ENCODE results near the gene PAX5.

Gene PAX5

DNA sequence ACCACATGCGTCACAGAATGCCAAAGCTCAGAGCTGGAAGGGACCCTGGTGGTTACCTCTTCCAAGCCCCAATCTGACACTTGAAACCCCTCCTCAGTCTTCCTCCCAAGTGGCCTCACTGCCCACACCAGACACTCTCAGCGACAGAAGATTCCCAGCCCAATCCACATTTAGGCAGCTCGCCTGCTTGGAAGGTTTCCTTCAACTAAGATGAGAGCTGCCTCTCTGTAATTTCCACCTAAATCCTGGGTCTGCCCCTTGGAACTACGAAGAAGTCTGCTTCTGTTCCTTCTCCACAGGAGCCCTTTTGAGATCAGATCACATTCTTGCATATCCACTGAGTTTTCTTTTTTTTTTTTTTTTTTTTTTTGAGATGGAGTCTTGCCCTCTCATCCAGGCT, 83.7 kb downstream of the PAX5 start:
- FAIRE-seq = no peak

DNA sequence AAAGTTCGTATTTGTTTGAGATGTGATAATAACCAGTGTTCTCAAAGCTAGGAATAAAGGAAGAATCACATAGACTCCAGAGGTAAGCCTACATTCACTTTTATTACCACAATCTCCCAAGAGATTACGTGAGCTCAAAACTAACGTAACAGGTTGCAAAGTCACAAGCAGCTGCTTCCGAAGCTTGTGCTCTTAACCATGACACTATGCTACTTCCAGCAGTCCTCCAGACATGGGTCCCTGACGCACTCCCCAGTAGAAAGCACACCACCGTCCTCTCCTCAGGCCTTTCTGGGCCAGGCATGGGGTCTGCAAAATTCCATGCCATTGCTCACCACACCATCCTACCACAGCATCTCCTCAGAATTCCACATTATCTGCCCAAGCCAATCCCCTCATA, 84.6 kb downstream of the PAX5 start:
- FAIRE-seq = no peak

DNA sequence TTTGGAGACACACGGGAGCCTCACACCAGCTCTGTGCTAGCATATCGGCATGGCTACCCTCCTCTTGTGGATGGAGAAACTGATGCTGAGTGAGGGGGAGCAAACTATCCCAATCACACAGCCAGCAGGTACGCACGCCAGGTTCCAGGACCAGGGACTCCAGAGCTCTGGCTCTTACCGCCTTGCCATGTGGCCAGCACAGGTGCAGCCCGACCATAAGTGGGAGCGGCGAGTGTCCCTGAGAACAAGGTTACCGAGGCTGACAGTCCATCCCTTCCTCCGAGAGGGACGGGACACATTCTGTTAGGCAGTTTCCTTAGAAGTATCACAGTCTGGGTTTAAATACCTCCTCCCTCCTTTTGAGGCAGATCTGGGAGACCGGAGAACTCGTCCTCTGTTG, 86.0 kb downstream of the PAX5 start:
- no peak for FAIRE-seq

DNA sequence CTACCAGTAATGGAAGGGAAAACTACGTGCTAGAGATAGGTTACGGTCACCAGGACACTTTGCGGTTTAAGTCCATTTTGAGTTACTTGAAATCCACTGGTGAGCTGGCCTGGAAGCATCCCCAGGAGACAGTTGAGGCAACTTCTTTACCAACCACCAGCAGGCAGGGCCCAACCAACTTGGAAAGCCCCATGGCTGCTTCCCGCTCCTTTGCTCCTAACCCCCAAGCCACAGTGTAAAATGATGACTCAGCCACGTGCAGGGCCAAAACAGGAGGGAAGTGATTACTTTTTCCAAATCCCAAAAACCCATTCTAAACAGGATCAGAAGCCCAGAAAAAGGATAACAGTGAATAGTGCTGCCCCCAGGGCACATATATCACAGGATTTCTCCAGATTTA, 87.4 kb downstream of the PAX5 start:
- FAIRE-seq = no peak

DNA sequence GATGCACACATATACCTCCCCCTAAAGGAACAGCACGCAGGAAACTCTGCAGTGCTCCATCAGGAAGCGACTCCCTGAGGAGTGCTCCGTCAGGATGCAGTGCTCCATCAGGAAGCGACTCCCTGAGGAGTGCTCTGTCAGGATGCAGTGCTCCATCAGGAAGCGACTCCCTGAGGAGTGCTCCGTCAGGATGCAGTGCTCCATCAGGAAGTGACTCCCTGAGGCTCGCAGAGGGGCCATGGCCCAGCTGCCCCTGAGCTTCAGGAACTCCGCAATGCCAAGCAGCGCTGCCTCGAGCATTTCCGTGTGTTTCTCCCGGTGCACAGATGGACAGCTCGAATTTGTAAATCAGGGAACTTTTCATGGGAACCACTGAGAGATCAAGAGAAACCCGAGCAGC, 88.1 kb downstream of the PAX5 start:
- FAIRE-seq = no peak

DNA sequence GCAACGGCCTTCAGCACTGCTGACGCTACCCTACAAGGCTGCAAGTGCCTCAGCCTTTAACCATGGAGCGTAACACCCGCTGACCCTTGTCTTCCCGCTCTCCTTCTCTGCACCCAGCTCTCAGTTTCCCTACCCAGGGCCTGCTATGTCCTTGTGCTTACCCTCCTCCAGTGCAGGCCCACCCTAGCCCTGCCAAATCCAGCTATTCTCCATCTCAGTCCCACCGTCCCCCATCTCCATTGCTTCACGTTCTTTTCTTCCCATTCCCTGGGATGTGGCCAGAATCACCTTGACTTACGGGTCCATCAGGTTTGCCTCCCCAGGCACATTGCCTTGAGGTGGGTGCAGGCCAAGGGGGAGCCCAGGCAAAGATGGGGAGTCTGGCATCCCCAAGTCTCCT, 91.2 kb downstream of the PAX5 start:
- no peak for FAIRE-seq

DNA sequence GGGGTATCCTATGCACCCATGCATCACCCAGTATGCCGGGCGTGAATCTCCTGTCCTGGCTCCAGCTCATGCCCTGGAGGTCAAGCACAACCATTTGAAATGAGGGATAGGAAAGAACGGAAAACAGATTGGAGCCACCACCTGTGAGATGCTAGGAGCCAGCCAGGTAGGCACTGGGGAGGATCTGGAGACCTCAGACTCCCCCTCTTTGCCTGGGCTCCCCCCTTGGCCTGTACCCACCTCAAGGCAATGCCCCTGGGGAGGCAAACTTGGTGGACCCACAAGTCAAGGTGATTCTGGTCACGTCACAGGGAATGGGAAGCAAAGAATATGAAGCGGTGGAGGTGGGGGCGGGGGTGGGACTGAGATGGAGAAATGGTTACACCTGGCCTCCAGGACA, 92.6 kb downstream of the PAX5 start:
- no peak for FAIRE-seq

DNA sequence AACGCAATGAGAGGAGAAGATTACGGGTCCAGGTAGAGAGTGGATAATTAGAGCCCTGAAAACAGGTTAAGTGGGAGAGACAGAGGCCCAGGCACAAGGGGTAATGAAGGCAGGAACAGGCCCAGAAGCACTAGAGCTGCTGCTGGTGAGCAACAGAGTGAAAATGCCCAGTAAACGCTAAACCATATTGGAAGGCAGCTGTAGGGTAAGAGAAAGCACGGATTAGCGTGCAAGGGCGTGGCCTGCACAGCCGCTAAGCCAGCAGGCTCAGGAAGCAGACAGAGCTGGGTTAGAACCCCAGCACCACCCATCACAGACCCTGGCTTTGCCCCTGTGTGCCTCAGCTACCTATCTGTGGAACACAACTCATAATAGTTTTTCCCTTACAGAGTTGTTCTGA, 93.2 kb downstream of the PAX5 start:
- FAIRE-seq = no peak

DNA sequence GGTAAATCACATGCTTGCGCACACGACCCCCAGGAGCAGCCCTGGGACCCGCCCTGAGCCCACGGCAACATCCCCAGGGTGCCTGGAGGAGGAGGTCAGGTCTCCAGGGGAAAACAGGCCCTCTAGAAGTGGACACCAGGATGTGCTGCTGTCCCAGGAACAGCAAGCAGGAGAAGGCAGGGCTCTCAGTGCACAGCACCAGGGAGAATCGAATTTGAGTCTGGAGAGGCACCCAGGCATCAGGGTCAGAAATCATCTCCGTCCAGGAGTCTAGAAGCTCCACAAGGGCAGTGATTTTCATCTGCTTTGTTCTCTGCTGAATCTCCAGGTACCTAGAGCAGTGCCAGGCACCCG, 93.6 kb downstream of the PAX5 start:
- FAIRE-seq = no peak

DNA sequence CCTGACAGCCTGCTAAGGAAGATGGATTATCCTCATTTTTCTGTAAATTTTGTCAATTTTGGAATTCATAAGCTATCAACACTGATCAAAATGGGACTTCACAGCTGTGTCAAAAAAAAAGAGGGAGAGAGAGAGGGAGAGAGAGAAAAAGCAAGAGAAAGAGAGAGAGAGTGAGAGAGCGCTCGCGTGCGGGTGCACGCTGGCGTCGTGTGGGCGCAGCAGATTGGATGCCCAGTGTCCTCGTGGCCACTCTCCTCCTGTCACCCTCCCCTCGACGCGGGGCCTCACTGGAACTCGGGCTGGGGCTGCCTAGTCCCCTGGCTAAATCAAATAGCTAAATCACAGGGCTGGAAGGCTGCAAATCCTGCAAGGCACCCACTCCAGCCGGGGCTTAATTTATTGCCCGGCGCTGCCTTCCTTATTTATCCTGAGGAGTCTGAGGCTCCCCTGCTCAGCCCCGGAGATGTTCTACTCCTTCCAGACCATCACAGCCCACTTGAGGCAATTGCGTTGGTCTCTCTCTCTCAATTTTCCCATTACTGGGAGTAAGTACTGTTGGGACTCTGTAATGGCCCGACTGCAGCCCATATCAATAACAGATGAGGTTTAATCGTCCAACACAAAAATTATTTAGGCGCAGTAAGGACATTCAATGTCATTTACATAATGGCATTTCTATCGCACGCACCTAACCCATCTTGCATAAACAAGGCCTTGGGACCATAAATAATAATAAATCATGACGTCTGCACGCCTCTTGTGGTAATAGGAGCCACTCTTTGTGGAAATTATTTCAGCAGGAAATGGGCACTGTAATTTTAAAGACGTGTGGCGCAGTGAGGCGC, 94.2 kb downstream of the PAX5 start:
- no peak for FAIRE-seq

DNA sequence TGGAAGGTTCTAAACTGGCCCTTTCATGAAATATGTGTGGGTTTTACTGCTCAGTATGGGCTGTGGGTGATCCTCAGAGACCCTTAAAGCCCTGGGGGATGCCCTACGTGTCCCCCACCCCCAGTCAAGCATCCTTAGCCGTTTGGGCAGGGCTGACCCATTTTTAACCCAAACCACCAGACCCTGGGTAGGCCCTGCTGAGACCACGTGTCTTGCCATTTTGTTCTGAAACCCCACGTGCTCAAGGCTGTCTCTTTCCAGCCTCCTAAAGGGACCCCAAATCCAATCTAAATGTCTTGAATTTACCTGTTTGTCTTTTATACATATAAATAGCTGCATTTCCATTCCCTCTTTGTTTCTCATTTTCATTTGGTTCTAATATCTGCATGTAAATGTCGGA, 94.9 kb downstream of the PAX5 start:
- FAIRE-seq = no peak

DNA sequence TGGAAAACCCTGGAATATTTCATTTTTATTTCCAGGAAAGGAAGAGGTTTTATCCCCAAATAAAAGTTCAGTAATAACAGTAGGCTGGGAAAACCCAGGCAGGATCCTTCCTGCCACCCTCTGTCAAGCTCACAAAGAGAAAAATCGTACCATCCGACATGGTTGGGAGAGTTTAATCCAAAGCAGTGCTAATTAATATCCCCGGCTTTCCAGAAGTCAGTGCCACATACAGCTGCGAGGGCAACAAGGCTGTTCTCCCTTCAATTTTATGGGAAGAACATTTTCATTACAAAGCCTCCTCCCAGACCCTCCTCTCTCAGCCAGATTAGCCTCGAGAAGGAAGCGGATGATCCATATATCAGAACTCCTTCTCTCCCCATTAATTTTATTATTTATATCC, 95.5 kb downstream of the PAX5 start:
- no peak for FAIRE-seq

DNA sequence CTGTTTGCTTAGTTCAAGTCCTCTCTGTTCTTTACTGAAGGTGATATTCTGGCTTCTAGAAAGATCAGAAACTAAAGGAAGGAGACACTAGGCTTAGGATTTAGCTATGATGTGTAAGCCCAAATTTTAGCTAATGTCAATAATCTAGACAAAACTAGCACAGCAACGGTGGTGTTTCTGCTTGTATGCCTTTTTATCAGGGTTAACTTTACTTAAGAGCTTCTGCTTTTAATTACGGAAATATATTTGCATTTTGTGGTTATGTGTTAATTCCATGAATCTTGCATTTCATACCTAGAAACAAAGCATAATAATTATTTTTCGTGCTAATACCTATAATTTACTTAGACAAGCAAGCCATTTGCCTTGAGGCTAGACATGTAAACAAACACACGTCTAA, 96.1 kb downstream of the PAX5 start:
- FAIRE-seq = no peak

DNA sequence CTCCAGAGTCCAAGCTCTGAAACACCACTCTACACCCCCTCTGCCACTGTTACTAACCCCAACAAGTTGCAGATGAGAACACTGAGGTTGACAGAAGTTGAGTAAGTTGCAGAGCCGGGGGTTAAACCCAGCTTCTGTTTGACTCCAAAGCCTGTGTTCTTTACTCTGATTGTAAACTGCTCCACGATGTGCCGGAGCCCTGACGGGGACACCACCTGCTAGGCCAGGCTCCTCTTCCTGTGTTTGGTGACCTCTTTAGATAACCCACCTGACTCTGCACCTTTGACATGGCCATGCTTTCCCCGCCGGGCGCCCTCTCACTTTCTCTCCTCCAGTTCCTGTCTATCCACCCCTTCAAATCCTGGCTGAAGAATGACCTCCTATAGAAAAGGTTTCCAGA, 96.7 kb downstream of the PAX5 start:
- FAIRE-seq = no peak

DNA sequence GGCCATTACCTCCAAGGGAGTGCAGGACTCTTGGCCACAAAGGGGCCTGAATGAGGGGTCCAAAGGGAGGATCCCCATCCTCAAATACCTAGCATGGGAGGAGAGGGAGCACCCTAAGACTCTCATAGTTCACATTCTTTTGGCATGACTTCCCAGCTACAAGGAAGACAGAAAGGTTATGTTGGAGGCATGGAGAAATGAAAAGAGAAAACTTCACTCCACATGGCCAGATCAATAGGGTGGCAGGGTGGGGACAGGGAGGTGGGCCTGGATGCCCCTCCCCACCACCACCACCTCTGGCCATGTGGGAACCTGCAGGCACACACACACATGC, 97.6 kb downstream of the PAX5 start:
- no peak for FAIRE-seq

DNA sequence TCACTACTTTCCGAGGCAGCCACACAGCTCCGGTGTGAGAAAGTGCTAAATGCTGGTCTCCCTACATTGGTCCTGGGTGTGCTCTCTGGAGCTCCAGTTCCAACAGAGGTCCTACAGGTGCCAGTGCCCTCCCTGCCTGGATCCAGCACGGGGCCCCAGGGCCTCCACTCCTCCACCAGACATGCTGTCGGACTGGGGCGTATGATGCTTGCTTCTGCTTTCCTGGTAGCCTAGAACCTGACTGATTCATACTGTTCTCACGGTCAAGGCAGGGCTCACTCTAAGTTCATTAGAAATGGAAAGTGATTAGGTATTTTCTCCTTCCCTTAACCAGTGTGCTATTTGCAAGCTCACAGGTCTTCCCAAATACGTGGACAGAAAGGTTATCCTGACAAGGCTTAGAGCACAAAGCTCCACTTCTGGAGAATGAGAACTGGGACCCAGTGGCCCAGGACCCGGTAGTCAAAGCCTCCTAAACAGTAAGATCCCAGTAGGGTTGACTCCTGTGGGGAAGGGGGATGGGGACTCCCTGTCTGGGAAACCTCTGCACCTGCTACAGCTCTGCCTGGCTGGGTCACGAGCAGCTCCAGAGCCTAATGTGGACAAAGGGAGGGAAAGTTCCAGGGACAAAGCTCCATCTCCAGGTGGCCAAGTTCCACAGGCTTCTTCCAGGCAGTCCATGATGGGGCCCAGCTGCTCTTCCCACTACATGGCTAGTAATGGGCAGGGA, 98.1 kb downstream of the PAX5 start:
- FAIRE-seq = no peak

DNA sequence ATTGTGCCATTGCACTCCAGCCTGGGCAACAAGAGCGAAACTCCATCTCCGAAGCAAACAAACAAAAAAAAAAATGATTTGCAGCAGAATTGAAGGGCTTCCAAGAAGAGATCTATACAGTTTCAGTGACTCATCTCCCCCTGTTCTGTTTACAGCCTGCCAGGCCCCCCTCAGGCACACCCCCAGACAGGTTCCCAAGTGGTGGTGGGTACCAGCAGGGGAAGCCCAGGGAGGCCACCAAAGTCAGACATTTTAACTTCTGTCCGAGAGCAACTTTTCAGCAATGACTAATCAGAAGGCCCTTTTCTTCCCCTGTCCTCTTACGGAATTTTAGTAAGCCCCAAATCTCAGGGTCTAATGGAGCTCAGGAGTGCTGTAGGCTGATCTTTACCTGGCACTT, 98.7 kb downstream of the PAX5 start:
- no peak for FAIRE-seq

DNA sequence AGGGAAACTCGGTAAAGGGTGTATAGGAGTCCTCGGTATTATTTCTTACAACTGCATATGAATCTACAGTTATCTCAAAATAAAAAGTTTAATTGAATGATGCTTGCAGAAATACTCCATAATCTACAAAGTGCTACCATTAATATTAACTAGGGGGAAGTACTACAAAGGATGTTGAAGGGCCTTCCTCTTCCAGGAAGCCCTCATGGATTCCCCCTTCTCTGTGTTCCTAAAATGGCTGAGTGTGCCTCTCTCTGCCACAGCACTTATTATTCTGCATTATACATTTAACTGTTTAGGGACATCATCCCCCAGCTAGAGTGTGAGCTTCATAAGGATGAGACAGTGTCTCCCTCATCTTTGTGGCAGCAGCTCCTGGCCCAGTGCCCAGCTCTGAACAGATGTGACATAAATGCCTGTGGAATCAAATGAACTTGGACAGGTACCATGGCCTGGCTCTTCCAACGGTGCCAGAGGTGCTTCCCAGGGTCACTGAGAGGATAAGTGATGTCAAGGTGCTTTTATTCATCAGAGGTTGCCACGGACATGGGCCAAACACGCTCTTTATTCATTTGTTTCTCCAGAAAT, 99.5 kb downstream of the PAX5 start:
- no peak for FAIRE-seq

DNA sequence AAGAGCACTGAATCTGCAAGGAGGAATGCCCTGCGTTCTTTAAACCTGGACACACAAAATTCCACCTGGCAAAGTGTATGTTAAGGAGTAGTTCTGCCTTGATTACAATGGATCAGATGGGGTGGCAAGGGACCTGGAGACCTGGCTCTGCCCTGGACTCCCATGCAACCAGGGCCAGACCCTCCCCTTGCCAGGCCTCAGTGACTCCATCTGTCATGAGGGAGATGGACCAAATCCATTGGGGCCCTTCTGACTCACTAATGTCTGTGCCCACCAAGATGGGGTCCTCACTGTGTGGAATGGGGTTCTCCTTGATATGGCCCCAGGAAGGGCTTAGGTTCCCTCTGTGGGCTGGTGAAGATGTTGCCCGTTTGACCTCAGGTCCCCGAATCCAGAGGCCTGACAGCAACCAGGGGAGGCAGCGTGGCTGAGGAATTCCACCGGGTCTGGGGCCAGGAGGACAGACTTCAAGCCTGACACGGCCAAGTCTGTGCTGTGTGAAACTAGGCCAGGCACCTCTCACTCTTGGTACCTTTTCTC, 100.3 kb downstream of the PAX5 start:
- no peak for FAIRE-seq

DNA sequence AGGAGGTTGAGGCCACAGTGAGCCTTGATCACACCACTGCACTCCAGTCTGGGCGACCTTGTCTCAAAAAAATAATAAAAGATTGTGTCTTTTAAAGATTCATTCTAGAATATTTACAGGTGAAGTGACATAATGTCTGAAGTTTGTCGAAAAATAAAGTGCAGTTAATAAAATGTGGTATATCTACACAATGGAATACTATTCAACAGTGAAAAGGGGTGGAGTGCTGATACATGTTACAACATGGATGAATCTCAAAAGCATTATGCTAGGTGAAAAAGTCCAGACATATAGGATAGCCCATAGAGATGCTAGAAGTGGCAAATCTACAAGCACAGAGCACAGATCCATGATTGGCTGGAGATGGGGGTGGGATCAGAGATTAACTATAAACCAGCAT, 101.9 kb downstream of the PAX5 start:
- FAIRE-seq = no peak

DNA sequence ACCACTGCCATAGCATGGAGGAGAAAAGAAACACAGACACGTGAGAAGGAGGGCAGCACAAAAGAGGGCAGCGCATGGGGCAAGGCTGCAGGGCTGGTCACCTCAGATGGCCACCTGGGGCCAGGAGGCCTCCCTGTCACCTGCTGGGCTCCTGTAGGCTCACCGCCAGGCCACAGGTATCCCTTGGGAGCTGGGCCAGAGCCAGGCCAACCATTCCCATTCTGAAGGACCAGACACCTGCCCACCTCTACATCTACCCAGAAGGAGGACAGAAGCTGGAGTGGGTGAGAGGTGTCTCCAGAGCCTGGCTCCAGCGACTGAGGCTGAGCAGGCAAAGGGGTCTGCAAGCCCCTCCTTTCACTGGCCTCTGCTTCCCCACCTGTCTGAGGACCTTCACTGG, 103.1 kb downstream of the PAX5 start:
- FAIRE-seq = no peak

DNA sequence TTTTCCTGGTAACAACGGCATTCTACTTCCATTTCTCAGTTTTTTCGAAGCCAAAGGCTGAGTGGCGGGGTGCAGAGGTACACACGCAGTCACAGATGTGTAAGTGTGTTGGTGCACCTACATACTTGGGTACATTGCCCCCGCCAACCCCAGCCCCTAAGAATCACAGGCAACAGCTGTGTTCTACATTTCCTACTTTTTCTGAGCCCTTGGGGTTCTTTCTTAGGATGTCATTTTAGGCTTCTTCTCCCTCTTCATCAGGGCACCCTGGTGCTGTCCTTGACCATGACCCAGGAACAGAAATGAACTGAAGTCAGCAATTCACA, 104.8 kb downstream of the PAX5 start:
- FAIRE-seq = no peak

DNA sequence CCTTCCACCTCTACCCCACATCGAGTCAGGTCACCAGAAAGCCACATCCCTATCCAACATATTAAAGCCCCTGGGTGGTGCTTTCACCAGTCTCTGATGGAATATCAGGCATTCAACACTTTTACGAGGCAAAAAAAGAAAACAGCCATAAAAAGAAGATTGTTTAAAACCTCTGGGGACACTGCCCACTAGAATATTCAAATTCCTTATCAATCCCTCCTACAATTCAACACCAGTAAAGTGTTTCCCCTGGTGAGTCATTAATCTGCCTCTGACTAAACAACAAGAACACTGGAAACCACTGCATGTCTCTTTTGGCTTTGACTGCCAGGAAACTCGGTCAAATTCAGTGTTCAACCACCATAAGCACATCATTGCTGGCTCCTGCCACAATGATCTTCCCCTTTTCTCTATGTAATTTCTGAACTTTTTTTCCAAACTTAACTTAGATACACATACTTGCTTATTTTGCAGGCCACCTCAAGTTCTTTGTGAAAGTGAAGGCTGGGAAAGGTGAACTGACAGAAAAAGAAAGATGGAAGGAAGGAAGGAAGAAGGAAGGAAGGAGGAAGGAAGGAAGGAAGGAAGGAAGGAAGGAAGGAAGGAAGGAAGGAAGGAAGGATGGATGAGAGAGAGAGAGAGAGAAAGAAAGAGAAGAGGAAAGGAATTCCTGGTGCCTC, 105.3 kb downstream of the PAX5 start:
- no peak for FAIRE-seq

DNA sequence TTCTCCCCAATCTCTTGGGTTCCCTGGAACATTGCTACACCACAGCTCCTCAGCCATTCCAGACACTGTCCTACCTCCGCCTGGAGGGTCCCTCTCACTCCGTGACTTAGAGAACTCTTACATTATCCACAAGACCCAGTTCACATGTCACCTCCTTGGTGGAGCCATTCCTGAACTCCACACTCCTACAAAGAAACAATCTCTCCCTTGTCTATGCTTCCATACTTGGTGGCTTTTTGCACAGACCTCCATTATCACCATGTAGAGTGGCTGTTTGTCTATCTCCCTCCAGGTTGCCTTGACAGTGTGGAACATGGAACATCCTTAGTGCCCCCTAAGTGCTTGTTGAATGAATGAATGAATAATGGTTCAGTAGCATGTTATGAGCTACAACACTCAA, 105.9 kb downstream of the PAX5 start:
- no peak for FAIRE-seq

All from G401.6 (cell line).